GM12874 (cell line): ENCODE measurements around the gene TMEM272.

Experiments used
- CTCF ChIP-seq: IDR thresholded peaks from 2 replicates; pipeline ENCODE4 v1.5.1; 2011; ENCODE audit warnings: low read depth, mild to moderate bottlenecking, control low read depth, low read length, moderate library complexity; ENCODE audit not compliant: insufficient read depth

TMEM272 gene

GRCh38 chr13:51849145-51850101 is 4.4 kb upstream of the TMEM272 start:
- TF ChIP-seq CTCF = peak; percentile 85

- TF ChIP-seq CTCF = no peak
Observed at GRCh38 chr13:51848674-51849073, 3.7 kb upstream of the TMEM272 start.

GRCh38 chr13:51846756-51847155 is 1.8 kb upstream of the TMEM272 start:
- TF ChIP-seq CTCF = no peak

GRCh38 chr13:51845574-51846318 is 769 bp upstream of the TMEM272 start:
- no peak for TF ChIP-seq CTCF

GRCh38 chr13:51843529-51843928 is 1.4 kb downstream of the TMEM272 start:
- no peak for TF ChIP-seq CTCF

- TF ChIP-seq CTCF = no peak
Observed at GRCh38 chr13:51841732-51842131, 3.2 kb downstream of the TMEM272 start.

- no peak for TF ChIP-seq CTCF
Observed at GRCh38 chr13:51840917-51841316, 4.1 kb downstream of the TMEM272 start.
